Endothelial cell (in vitro differentiated cells): ENCODE results near the gene MKI67. TPM values are rescaled to one million over a fixed set of nuclear protein-coding genes. Genes with fewer than 3 reads are reported as not detected.
"Not testable (repeated sequence)": the region's sequence is repeated elsewhere in the genome, so short reads cannot be mapped to it uniquely, and the experiment has no call there.

Experiments used
- DNase-seq: peaks from one replicate; pipeline ENCODE4 v3.0.0; 2021; ENCODE audit warnings: low spot score
- H3K27ac Mint-ChIP-seq: one replicate; pipeline ENCODE4 v1.8.0; 2021; ENCODE audit warnings: mixed read lengths, inconsistent platforms; ENCODE audit not compliant: unreplicated experiment
- H3K27me3 Mint-ChIP-seq: one replicate; pipeline ENCODE4 v1.8.0; 2021; ENCODE audit warnings: mild to moderate bottlenecking, moderate library complexity, mixed read lengths, inconsistent platforms; ENCODE audit not compliant: unreplicated experiment
- H3K36me3 Mint-ChIP-seq: one replicate; pipeline ENCODE4 v1.8.0; 2021; ENCODE audit warnings: mild to moderate bottlenecking, low read depth, mixed read lengths, inconsistent platforms; ENCODE audit not compliant: unreplicated experiment
- H3K4me1 Mint-ChIP-seq: one replicate; pipeline ENCODE4 v1.8.0; 2021; ENCODE audit warnings: mild to moderate bottlenecking, mixed read lengths, inconsistent platforms; ENCODE audit not compliant: unreplicated experiment
- H3K4me3 Mint-ChIP-seq: one replicate; pipeline ENCODE4 v1.8.0; 2021; ENCODE audit warnings: mild to moderate bottlenecking, mixed read lengths, inconsistent platforms; ENCODE audit not compliant: unreplicated experiment
- H3K9me3 Mint-ChIP-seq: one replicate; pipeline ENCODE4 v1.8.0; 2021; ENCODE audit warnings: mixed read lengths, inconsistent platforms; ENCODE audit not compliant: unreplicated experiment
- CTCF ChIP-seq: fragments of 200-600 bp; sonication (generic); IDR thresholded peaks from one replicate; pipeline ENCODE4 v1.5.0; 2021; ENCODE audit warnings: antibody characterized with exemption; ENCODE audit not compliant: unreplicated experiment
- total RNA-seq: library from RNA; stranded (reverse); fragmentation: NEBNext Ultra II Directional; extraction: Animal tissue kit (Norgen Biotek cat#: 25700); gene quantifications from one replicate; pipeline ENCODE4 v1.2.1, GENCODE V29; 2021; ENCODE audit not compliant: unreplicated experiment

Gene MKI67
- total RNA-seq, 1 donor from 2014 or later: 19.7 TPM

GRCh38 chr10:128147669-128148068 lies 21.4 kb upstream of the MKI67 start:
- TF ChIP-seq CTCF: no peak
- Mint-ChIP-seq H3K4me1 (peaks cover 9% of the 10 kb centered on the region), H3K4me3 (no peak overlapping the region)

GRCh38 chr10:128147064-128147463 lies 20.8 kb upstream of the MKI67 start:
- DNase-seq: no peak
- Mint-ChIP-seq H3K36me3 (no peaks in the 10 kb centered on the region), H3K4me3 (no peak overlapping the region), H3K4me1 (peaks cover 5% of the 10 kb centered on the region), H3K27ac (no peak overlapping the region), H3K9me3 (no peaks in the 10 kb centered on the region), H3K27me3 (peaks cover 4% of the 10 kb centered on the region)
- TF ChIP-seq CTCF: no peak

More at GRCh38 chr10:128147669-128148068, 21.4 kb upstream of the MKI67 start:
- no peak for DNase-seq
- Mint-ChIP-seq H3K27ac (no peak overlapping the region), H3K27me3 (peaks cover 4% of the 10 kb centered on the region), H3K9me3 (no peaks in the 10 kb centered on the region), H3K36me3 (no peaks in the 10 kb centered on the region)

- H3K27me3 Mint-ChIP-seq: peaks cover 4% of the 10 kb centered on the region
- DNase-seq: no peak
- H3K4me1 Mint-ChIP-seq: no peaks in the 10 kb centered on the region
- no peaks in the 10 kb centered on the region for H3K36me3 Mint-ChIP-seq
- H3K27ac Mint-ChIP-seq: no peak overlapping the region
- H3K9me3 Mint-ChIP-seq: no peaks in the 10 kb centered on the region
- TF ChIP-seq CTCF: no peak
- no peak overlapping the region for H3K4me3 Mint-ChIP-seq
Observed at GRCh38 chr10:128144547-128144946, 18.3 kb upstream of the MKI67 start.

GRCh38 chr10:128143531-128143930 lies 17.3 kb upstream of the MKI67 start:
- Mint-ChIP-seq H3K9me3 (no peaks in the 10 kb centered on the region), H3K4me3 (no peak overlapping the region), H3K27ac (no peak overlapping the region), H3K27me3 (peaks cover 4% of the 10 kb centered on the region), H3K4me1 (no peaks in the 10 kb centered on the region), H3K36me3 (no peaks in the 10 kb centered on the region)
- TF ChIP-seq CTCF: no peak
- no peak for DNase-seq

GRCh38 chr10:128140425-128140824 lies 14.2 kb upstream of the MKI67 start:
- no peak for DNase-seq
- H3K9me3 Mint-ChIP-seq: no peaks in the 10 kb centered on the region
- TF ChIP-seq CTCF: no peak
- no peaks in the 10 kb centered on the region for H3K4me1 Mint-ChIP-seq
- no peaks in the 10 kb centered on the region for H3K36me3 Mint-ChIP-seq
- H3K4me3 Mint-ChIP-seq: no peak overlapping the region
- no peak overlapping the region for H3K27ac Mint-ChIP-seq
- H3K27me3 Mint-ChIP-seq: no peaks in the 10 kb centered on the region

GRCh38 chr10:128138429-128138828 lies 12.2 kb upstream of the MKI67 start:
- not testable (repeated sequence) for H3K36me3 Mint-ChIP-seq, DNase-seq, H3K4me1 Mint-ChIP-seq, H3K27ac Mint-ChIP-seq, H3K9me3 Mint-ChIP-seq, H3K27me3 Mint-ChIP-seq, H3K4me3 Mint-ChIP-seq
